HG03520 (cell line): ENCODE data around the gene USP36.

Experiments used
- ATAC-seq: cut with Tn5 transposase; IDR thresholded peaks from one replicate; pipeline ENCODE4 v1.9.1; 2021; ENCODE audit warnings: mild to moderate bottlenecking, moderate library complexity; ENCODE audit not compliant: unreplicated experiment

USP36 gene

DNA sequence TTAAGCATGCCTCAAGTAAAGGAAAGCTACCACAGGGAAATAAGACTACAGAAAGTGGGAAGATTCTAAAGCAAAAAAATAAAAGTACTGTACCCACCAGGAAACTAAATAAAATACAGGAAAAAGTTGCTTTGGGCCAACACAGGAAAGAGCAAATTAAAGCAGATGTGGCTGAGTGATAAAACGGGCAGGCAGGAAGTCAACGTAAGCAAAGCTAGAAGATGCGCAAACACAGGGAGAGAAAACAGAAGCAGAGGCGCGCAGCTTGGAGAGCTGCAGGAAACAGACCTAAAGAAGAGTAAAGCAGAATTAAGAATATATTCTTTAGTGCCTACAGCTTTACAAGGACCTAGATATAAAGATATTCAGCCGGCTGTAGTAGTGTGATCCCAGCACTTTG, 21.7 kb downstream of the USP36 start:
- no peak for ATAC-seq

DNA sequence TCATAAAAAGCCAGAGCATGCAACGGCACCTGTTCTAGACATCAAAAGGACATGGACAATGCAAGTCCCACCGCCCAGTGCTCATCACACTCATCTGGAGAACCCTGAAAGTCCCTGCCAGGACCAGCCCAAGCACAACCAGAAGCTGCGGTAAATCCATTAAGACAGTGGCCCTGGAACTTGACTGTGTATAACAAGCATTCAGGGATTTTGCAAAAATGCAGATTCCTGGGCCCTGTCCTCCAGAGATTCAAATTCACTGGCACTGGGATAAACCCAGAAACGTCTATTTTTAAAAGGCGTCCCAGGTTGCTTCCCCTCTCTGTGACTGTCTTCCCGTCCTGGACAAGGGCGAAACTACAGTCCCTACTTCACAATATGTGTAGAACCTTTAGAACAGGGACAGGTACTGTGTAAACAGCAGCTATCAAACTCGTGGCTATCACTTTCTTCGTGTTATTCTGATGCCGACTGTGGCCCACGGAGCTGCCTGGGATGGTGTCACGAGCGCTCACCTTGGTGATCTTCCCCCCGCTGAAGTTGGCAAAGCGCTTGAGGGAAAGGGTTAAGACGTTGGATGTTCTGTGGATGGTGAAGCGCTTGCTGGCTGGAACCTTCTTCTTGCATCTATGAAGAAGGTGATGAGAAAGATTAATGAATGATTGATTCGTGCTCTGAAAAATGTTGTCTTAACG, 22.3 kb downstream of the USP36 start:
- no peak for ATAC-seq

DNA sequence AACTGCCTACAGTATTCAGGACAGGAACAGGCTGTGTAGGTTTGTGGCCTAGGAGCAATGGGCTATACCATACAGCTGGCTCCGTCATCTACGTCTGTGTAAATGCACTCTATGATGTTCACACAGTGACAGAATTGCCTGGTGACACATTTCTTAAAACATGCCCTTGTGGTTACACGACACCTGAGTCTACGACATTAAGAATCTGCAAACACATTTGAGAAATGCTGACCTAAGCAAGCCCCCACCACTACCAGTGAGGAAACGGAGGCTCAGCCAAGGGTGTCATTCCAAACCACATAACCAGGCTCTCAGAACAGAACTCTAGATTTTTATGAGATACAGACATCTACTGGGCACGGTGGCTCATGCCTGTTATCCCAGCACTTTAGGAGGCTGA, 23.5 kb downstream of the USP36 start:
- ATAC-seq: no peak

- ATAC-seq: no peak
Measured at GRCh38 chr17:78815696-78816095, 24.9 kb downstream of the USP36 start.

- ATAC-seq: no peak
Measured at GRCh38 chr17:78812855-78813254, 27.8 kb downstream of the USP36 start.

DNA sequence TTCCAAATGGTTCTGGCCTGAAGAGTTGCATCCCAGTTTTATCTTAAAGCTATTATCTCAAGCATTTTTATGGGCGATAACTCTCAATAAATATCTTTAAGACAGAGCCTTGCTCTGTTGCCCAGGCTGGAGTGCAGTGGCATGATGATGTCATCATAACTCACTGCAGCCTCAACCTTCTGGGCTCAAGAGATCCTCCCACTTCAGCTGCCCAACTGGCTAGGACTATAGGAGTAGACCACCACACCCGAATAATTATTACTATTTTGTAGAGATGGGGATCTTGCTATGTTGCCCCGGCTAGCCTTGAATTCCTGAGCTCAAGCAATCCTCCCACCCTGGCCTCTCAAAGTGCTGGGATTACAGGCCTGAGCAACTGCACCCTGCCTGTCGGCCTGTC, 32.5 kb downstream of the USP36 start:
- ATAC-seq: no peak

DNA sequence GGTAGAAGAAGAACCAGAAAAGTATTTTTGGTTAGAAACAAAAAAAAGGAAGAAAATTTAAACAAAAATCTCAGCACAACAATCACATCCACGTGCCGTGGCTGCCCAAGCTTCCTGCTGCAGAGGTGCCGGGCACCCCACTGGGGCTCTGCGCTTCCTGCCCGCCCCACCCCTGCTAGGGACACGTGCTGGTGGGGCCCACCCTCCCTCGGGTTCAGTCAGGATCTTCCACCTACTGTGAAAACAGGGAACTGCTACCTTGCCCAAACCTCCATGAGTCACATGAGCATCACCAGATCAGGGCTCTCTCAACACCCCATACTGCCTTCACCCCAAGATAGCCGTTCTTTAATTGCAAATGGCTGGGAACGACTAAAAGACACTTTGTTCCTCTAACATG, 34.2 kb downstream of the USP36 start:
- ATAC-seq: no peak

- ATAC-seq: no peak
Measured at GRCh38 chr17:78805301-78805700, 35.3 kb downstream of the USP36 start.

- no peak for ATAC-seq
Measured at GRCh38 chr17:78804777-78805176, 35.8 kb downstream of the USP36 start.

- no peak for ATAC-seq
Measured at GRCh38 chr17:78803186-78803845, 37.3 kb downstream of the USP36 start.

- no peak for ATAC-seq
Measured at GRCh38 chr17:78802459-78802858, 38.2 kb downstream of the USP36 start.

DNA sequence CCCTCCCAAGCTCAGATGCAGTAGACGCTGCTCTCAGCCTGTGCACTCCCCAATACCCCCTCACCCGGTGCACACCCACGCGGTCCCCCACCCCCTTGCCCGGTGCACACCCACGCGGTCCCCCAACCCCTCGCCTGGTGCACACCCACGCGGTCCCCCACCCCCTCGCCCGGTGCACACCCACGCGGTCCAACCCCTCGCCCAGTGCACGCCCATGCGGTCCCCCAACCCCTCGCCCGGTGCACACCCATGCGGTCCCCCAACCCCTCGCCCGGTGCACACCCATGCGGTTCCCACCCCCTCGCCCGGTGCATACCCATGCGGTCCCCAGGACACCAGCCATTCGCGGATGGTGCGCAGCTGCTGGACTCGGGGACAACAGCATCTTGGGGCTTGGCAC, 38.6 kb downstream of the USP36 start:
- no peak for ATAC-seq

DNA sequence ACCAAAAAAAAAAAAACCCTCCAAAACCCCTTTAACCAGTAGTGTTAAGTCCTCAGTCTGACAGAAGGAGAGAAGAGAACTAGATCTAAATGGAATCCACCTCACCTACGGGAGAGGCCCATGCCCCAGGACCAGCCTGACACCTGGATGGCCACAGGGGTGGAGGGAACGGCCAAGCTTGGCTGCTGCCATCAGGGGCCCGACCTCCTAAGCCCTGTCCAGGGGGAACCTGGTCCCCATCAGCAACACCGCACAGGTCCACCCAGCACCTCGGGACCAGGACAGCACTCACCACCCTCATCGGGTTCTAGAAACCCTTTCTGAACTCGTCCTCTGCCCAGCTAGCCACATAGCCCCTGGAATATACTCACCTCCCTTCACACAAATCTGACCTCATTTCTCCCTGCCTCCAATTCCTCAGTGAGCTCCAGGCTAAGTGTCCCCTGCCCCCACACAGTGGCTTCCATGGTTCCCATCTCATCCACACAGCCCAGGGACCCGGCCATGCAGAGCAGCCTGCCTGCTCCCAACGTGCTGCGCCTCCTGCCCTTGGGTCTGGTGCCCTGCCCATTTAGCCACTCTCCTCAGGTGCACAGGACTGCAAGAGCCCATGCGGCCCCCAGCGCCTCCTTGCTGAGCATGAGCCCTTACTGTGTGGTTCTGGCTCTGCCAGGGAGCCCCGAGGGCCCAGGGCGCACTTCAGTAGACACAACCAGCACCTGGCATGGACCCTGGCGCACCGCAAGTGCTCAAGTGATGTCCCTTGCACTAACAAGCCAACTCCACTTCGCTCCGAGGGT, 40.3 kb downstream of the USP36 start:
- ATAC-seq: no peak

DNA sequence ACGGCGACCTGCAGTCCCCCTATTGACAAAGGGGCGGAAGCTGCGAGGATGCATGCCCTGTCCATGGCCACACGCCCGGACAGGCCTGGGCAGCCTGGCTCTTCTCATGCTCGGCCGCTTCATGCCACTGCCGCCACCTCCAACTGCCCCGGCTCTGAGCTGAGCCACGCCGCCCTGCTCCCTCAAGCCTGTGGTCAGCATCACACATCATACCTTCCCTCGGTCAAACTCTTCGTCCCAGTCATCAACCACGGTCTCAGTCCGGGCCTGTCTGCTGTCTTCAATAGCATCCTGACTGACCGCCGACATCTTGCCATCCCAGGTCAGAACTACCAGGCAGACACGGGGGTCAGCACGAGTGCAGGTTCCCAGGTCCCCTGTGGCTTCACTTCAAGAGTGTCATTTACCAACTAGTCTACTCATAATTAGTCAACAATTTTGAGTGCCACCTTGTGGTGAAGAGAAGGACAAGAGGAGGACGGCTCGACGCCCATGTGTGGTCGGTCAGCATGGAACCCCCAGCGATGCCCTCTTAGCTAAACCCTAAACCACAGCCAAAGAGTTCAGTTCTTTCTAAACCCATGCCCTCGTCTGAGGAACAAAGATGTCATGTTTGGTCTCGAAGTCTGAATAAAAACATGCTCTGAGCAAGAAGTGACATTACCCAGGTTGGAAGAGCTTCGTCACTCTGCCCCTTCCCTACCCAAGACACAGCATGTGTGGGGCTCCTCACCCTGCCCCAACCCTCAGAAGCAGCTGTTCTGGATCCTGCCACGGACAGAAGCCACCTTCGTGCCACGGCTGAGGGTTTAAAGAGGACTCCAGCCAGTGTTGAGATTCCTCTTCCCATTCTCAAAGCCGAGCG, 41.7 kb downstream of the USP36 start:
- no peak for ATAC-seq

GRCh38 chr17:78797691-78798585, 42.7 kb downstream of the USP36 start:
- ATAC-seq: no peak

DNA sequence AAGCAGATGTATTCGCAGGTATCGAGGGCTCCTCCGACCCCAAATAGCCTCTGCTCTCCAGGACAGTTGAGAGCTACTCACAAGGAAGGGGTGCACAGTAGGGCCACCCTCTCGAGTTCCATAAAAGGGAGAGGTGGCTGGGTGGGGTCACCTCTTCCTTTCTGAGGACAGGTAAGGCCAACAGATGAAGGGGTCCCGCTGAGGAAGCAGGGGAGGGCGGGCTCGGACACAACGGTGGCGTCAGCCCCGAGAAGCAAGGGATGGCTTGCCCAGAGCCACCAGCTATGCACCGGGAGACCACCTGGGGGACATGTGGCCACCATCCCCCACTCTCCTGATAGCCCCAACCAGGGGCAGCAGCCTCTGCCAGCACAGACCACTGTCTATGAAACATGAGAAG, 43.4 kb downstream of the USP36 start:
- ATAC-seq: no peak

- no peak for ATAC-seq
Measured at GRCh38 chr17:78796517-78796900, 44.1 kb downstream of the USP36 start.

DNA sequence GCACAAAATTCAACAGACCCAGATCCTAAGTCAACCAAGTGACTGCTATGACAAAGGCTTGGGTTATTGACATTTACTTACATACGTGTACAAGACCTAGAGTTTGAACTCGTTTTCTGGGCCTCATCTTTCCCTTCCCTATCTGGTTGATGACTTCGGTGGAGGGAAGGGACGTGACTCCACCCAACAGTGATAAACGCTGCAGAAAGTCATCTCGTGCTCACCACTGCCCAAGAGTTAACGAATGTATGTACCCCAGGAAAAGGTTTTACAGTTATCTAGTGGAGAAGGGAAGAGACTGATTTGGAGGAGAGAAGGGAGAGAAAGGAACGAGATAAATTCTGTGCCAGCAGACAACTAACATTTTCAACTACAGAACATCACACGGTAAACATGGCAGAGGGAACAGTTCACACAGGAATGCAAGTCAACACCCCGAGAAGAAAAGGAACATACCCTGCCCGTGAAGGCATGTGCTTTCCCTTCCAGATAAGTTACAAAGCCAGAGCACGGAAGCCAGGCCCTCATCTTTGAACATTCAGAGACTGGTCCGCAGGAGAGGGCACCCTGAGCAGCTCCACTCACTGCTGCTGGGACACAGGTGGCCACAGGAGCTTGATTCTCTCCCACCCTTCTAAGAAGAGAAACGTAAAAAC, 44.6 kb downstream of the USP36 start:
- ATAC-seq: no peak

DNA sequence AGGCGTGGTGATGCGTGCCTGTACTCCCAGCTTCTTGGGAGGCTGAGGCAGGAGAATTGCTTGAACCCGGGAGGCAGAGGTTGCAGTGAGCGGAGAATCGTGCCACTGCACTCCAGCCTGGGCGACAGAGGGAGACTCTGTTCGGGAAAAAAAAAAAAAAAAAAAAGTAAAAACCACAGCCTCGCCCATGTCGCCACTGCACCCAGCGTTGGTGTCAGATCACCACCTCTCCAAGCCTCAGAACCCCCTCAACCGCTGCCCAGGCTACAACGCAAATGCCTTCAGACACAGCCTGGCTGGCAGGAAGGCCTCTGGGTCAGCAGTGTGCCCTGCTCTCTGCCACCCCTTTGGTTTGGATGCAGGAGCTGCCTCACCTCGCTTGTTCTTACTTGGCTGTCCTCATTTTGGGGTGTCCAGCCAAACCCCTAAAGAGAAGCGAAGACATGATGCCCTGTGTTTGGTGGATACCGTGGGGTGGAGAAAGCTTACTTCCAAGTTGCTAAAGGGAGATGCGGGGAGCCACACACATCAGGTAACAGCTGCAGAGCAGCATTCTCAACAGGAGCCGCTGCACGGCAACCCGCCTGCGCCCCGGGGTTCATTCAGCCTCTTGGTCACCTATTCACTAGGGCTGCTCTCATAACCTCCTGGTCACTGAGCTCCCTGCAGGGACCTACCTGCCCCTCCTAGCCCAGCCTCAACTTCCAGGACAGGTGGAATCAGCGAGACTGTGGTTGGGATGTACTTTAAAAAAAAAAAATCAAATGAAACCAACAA, 45.6 kb downstream of the USP36 start:
- no peak for ATAC-seq
